ENCODE data around the gene QPCTL. TPM values are rescaled to one million over a fixed set of nuclear protein-coding genes. Genes with fewer than 3 reads are reported as not detected.

Gene QPCTL
- total and polyA plus RNA-seq, 10 of the 15 experiments (the other 5 are each of a cell fraction or from before 2014, with no cell fraction given), result 1.1 to 22.6 (median 11.2) TPM

- Histone ChIP-seq H3K27ac (ENCODE audit: control insufficient read depth, insufficient read depth) (no peak overlapping the region), H3K9me3 (replicated peaks; ENCODE audit: control insufficient read depth, insufficient read depth, low read length) (no peaks in the 10 kb centered on the region), H3K4me3 (no peak overlapping the region), H3K27me3 (replicated peaks in 1 of 2; ENCODE audit: control insufficient read depth in 2 of 2, insufficient read depth in 2 of 2, low read length in 1 of 2) (no peaks in the 10 kb centered on the region), H3K36me3 (ENCODE audit: control insufficient read depth in 2 of 2, insufficient read depth in 2 of 2, low read length in 1 of 2) (no peaks in the 10 kb centered on the region), H4K20me1 (ENCODE audit: control insufficient read depth, insufficient read depth) (no peaks in the 10 kb centered on the region), H3K4me2 (ENCODE audit: control insufficient read depth, insufficient read depth) (no peak overlapping the region), H2AFZ (ENCODE audit: control insufficient read depth, low read depth, low read length) (no peak overlapping the region), H3K9ac (ENCODE audit: control insufficient read depth, insufficient read depth, low read length) (no peak overlapping the region), H3K79me2 (ENCODE audit: control insufficient read depth, insufficient read depth, low read length) (no peaks in the 10 kb centered on the region), H3K4me1 (ENCODE audit: control insufficient read depth, insufficient read depth, low read length) (no peaks in the 10 kb centered on the region)
- intact Hi-C loops (cut with micrococcal nuclease; ENCODE audit: unreplicated experiment) (no loop called here), in situ Hi-C loops (cut with MboI) (no loop called here)
- no TSS peak for BruUV-seq (replicated peaks)
- CTCF ChIA-PET, result no interaction called here
- DNase-seq (ENCODE audit: low read depth, low spot score), result no peak
- 0% methylated on average over 4 of the region's 6 CpGs for WGBS (ENCODE audit: insufficient coverage, insufficient replicate concordance, low lambda C conversion rate, missing lambda C conversion rate)
- SMC1A ChIA-PET (ENCODE audit: uncharacterized antibody, unreplicated experiment), result no interaction called here
- RAD21 ChIA-PET (ENCODE audit: unreplicated experiment), result no interaction called here
- POLR2A ChIA-PET, result no interaction called here
- peak; percentile 48 for ATAC-seq
- no peak for FAIRE-seq
- TF ChIP-seq, protein P1, sequence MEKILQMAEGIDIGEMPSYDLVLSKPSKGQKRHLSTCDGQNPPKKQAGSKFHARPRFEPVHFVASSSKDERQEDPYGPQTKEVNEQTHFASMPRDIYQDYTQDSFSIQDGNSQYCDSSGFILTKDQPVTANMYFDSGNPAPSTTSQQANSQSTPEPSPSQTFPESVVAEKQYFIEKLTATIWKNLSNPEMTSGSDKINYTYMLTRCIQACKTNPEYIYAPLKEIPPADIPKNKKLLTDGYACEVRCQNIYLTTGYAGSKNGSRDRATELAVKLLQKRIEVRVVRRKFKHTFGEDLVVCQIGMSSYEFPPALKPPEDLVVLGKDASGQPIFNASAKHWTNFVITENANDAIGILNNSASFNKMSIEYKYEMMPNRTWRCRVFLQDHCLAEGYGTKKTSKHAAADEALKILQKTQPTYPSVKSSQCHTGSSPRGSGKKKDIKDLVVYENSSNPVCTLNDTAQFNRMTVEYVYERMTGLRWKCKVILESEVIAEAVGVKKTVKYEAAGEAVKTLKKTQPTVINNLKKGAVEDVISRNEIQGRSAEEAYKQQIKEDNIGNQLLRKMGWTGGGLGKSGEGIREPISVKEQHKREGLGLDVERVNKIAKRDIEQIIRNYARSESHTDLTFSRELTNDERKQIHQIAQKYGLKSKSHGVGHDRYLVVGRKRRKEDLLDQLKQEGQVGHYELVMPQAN (conservative IDR thresholded peaks at IDR 0.05), result no peak
- TF ChIP-seq, protein P2, sequence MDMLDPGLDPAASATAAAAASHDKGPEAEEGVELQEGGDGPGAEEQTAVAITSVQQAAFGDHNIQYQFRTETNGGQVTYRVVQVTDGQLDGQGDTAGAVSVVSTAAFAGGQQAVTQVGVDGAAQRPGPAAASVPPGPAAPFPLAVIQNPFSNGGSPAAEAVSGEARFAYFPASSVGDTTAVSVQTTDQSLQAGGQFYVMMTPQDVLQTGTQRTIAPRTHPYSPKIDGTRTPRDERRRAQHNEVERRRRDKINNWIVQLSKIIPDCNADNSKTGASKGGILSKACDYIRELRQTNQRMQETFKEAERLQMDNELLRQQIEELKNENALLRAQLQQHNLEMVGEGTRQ (IDR thresholded peaks at IDR 0.05; ENCODE audit: borderline replicate concordance, low read depth, low read length), result no peak
- TF ChIP-seq IRF5 (IDR thresholded peaks at IDR 0.05; ENCODE audit: borderline replicate concordance), result no peak
- TF ChIP-seq POU2F2 (IDR thresholded peaks at IDR 0.05; ENCODE audit: borderline replicate concordance, low read depth, low read length), result no peak
- no peak for TF ChIP-seq MTA3 (IDR thresholded peaks at IDR 0.05; ENCODE audit: borderline replicate concordance, low read length)
- no peak for TF ChIP-seq FOS (IDR thresholded peaks at IDR 0.05; ENCODE audit: borderline replicate concordance, extremely low read depth, insufficient read length)
- TF ChIP-seq SUPT20H (IDR thresholded peaks at IDR 0.05; ENCODE audit: borderline replicate concordance, control insufficient read depth, low read depth, low read length), result no peak
- no peak for TF ChIP-seq MEF2B (IDR thresholded peaks at IDR 0.05; ENCODE audit: partially characterized antibody, poor library complexity, severe bottlenecking)
- TF ChIP-seq USF1 (IDR thresholded peaks at IDR 0.05; ENCODE audit: borderline replicate concordance, extremely low read length, insufficient read depth, low read depth, low read length), result no peak
- TF ChIP-seq TBL1XR1 (IDR thresholded peaks at IDR 0.05; ENCODE audit: low read depth, low read length), result no peak
Observed at GRCh38 chr19:45659096-45659729, 33.3 kb upstream of the QPCTL start.
